Central memory CD8-positive, alpha-beta T cell (primary cell): ENCODE data around the gene SSBP3.
"Not testable (repeated sequence)": the region's sequence is repeated elsewhere in the genome, so short reads cannot be mapped to it uniquely, and the experiment has no call there.

Experiments
- ATAC-seq: fragments of 150-1000 bp; cut with Tn5 transposase; replicated peaks from 2 replicates; pipeline ENCODE4 v1.10.0; 2022; ENCODE audit warnings: mild to moderate bottlenecking, moderate FRiP score, moderate number of reproducible peaks; ENCODE audit not compliant: poor library complexity, severe bottlenecking; ENCODE audit errors: extremely low read depth
- DNase-seq, 2 donors: peaks; one replicate each; pipeline ENCODE4 v3.0.0; 2021; ENCODE audit warnings: low spot score in 2 of 2
- H3K27ac Mint-ChIP-seq: one replicate; pipeline ENCODE4 v1.8.0; 2022; ENCODE audit warnings: low read depth, mild to moderate bottlenecking, moderate library complexity, mixed read lengths
- H3K27me3 Mint-ChIP-seq: one replicate; pipeline ENCODE4 v1.8.0; 2022; ENCODE audit warnings: mixed read lengths
- H3K36me3 Mint-ChIP-seq: one replicate; pipeline ENCODE4 v1.8.0; 2022; ENCODE audit warnings: mild to moderate bottlenecking, moderate library complexity, mixed read lengths; ENCODE audit not compliant: insufficient read depth
- H3K4me1 Mint-ChIP-seq: one replicate; pipeline ENCODE4 v1.8.0; 2022; ENCODE audit warnings: mixed read lengths
- H3K4me3 Mint-ChIP-seq: one replicate; pipeline ENCODE4 v1.8.0; 2022; ENCODE audit warnings: mild to moderate bottlenecking, moderate library complexity, mixed read lengths
- H3K9me3 Mint-ChIP-seq: one replicate; pipeline ENCODE4 v1.8.0; 2022; ENCODE audit warnings: mixed read lengths

Gene SSBP3

DNA sequence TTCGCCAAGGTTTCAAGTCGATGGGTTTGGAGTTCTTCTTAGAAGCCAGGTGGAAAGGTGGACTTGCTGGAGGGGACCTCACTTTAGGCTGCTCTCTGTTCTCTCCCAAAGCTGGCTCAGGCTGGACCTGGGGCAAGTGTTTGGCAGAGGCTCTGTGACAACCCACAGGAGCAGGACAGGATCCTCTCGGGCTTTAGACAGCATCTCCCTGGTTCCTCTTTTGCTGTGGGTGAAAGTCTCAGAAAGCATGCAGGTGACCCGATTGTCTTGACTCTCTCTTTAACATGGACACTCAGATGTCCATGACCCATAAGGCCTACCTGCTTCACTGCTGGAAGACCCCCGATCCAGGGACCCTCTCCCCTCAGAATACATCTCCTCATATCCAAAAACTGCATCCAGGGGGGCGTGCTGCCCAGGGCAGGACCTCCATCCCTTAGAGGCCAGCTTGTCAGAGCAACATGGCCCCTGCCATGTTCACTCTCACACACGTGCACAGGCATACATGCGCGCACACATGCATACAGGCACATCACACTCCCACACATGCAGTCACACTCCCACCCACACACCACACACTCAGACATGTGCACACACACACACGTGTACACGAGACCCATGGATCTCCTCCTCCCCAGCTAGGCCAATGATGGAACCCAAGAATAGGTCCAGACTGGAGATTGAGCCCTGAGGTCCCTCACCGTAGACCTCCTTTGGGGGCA, 184.9 kb downstream of the SSBP3 start:
- no peak for DNase-seq
- ATAC-seq, result no peak
- H3K4me1 Mint-ChIP-seq, result peaks cover 10% of the 10 kb centered on the region
- peaks cover 32% of the 10 kb centered on the region for H3K36me3 Mint-ChIP-seq
- H3K27ac Mint-ChIP-seq, result peak overlapping the region; percentile 69
- no peaks in the 10 kb centered on the region for H3K27me3 Mint-ChIP-seq
- H3K4me3 Mint-ChIP-seq, result no peak overlapping the region
- no peaks in the 10 kb centered on the region for H3K9me3 Mint-ChIP-seq

DNA sequence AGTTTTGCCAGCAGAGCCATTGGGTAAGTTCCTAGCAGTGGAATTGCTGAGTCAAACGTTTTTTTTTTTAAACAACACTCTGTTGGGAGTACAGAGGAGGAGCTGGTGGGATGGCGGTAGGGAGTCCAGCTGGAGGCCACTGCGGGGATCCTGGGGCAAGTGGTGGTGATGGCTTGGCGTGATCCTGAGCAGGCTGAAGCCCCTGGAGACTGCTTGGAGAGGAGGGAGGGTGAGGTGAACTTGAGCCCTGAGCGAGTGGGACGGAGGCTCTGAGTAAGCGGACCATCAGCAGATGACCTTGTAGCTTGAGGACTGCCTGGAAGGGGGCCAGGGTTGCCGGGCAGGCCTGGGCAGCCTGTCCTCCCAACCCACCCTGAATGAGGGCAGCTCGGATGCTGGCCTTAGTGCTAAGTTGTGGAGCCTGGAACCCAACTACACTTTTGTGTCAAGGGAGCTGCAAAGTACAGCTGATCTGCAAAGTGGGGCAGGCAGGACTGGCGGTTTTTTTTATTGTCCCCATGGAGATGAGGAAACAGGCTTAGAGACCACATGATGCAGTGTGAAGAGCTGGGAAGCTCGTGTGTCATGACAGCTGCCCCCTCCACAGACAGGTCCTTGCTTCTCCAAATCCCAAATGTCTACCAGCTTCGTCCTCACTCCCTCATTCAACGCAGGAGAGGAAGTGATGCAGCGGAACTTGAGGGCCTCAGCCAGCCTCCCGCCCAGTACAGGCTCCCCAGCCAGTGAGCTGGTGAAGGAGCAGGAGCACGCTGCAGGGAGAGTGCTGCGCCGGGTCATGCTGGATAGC, 186.0 kb downstream of the SSBP3 start:
- no peaks in the 10 kb centered on the region for H3K27me3 Mint-ChIP-seq

DNA sequence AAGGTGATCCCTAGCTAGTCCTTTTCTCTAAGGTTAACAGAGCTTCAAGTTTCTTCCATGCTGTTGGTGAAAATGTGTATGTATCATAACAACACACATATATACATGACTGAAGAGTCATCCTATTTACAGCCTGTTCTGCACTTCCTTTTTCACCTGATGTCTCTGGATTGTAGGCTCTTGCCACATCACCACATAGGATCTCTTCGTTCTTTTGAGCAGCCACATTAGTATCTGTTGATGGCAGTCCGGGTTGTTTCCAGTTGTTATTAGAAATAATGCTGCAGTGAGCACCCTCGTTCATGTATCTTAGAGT, 186.5 kb downstream of the SSBP3 start:
- peaks cover 10% of the 10 kb centered on the region for H3K4me1 Mint-ChIP-seq
- no peak overlapping the region for H3K27ac Mint-ChIP-seq
- no peaks in the 10 kb centered on the region for H3K9me3 Mint-ChIP-seq
- H3K27me3 Mint-ChIP-seq, result no peaks in the 10 kb centered on the region
- H3K36me3 Mint-ChIP-seq, result peaks cover 23% of the 10 kb centered on the region
- ATAC-seq (no peak), DNase-seq (no peak)
- H3K4me3 Mint-ChIP-seq, result no peak overlapping the region

More for the DNA sequence above, 186.0 kb downstream of the SSBP3 start:
- Mint-ChIP-seq H3K9me3 (no peaks in the 10 kb centered on the region), H3K4me3 (no peak overlapping the region), H3K4me1 (peaks cover 10% of the 10 kb centered on the region), H3K36me3 (peaks cover 26% of the 10 kb centered on the region), H3K27ac (no peak overlapping the region)
- DNase-seq (no peak), ATAC-seq (no peak)

GRCh38 chr1:54218883-54219687, 187.1 kb downstream of the SSBP3 start:
- Mint-ChIP-seq H3K4me3 (no peak overlapping the region), H3K27ac (no peak overlapping the region), H3K4me1 (peaks cover 10% of the 10 kb centered on the region), H3K9me3 (no peaks in the 10 kb centered on the region), H3K27me3 (no peaks in the 10 kb centered on the region), H3K36me3 (peaks cover 26% of the 10 kb centered on the region)
- ATAC-seq, result no peak
- DNase-seq, result no peak

- no peaks in the 10 kb centered on the region for H3K27me3 Mint-ChIP-seq
- H3K4me1 Mint-ChIP-seq, result peaks cover 8% of the 10 kb centered on the region
- no peaks in the 10 kb centered on the region for H3K9me3 Mint-ChIP-seq
- no peak overlapping the region for H3K4me3 Mint-ChIP-seq
- DNase-seq, result no peak
- ATAC-seq, result no peak
- H3K36me3 Mint-ChIP-seq, result peaks cover 42% of the 10 kb centered on the region
- H3K27ac Mint-ChIP-seq, result no peak overlapping the region
These were observed 190.7 kb downstream of the SSBP3 start for GRCh38 chr1:54215523-54215922.

- peak overlapping the region; percentile 55 for H3K27ac Mint-ChIP-seq
- ATAC-seq, result no peak
These were observed 193.3 kb downstream of the SSBP3 start for GRCh38 chr1:54212872-54213271.

GRCh38 chr1:54207896-54208295, 198.3 kb downstream of the SSBP3 start:
- DNase-seq, H3K27me3 Mint-ChIP-seq, ATAC-seq, H3K27ac Mint-ChIP-seq, H3K4me3 Mint-ChIP-seq, H3K9me3 Mint-ChIP-seq: not testable (repeated sequence)
- Mint-ChIP-seq H3K36me3 (peaks cover 69% of the 10 kb centered on the region), H3K4me1 (peaks cover 20% of the 10 kb centered on the region)

More at GRCh38 chr1:54212872-54213271, 193.3 kb downstream of the SSBP3 start:
- Mint-ChIP-seq H3K9me3 (no peaks in the 10 kb centered on the region), H3K27me3 (no peaks in the 10 kb centered on the region), H3K4me1 (peaks cover 14% of the 10 kb centered on the region), H3K36me3 (peaks cover 56% of the 10 kb centered on the region), H3K4me3 (no peak overlapping the region)
- no peak for DNase-seq

DNA sequence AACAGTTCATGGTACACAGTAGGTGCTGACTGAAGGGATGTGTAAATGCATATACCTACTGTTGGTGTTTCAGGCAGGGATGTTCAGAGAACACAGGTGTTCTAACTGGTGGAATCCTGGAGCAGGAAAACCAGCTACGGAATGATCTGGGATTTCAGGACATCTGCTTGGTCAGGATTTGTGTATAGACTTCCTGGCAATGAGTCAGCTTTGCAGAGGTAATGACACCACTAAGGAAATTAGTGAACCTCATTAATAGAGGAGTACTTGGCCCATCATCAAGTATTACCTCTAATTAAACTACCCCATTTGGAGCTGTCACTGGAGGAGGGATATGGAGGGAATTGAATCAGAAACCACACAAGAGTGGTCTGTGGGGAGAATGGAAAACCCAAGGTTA, 198.9 kb downstream of the SSBP3 start:
- H3K36me3 Mint-ChIP-seq, result peaks cover 66% of the 10 kb centered on the region

DNA sequence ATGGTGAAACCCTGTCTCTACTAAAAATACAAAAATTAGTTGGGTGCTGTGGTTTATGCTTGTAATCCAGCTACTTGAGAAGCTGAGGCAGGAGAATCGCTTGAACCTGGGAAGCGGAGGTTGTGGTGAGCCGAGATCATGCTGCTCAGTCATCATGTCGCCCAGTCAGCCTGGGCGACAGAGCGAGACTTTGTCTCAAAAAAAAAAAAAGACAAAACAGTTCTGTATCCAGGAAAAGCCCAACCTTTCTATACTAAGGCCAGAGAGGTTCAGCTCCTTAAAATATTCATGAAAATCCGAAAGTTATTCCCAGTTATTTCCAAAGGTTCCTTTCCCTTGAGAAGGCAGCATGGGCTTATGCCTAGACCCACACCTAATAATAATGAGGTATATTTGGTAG, 202.0 kb downstream of the SSBP3 start:
- Mint-ChIP-seq H3K36me3 (peaks cover 53% of the 10 kb centered on the region), H3K9me3 (no peaks in the 10 kb centered on the region), H3K27ac (no peak overlapping the region), H3K4me1 (peaks cover 46% of the 10 kb centered on the region), H3K4me3 (no peak overlapping the region), H3K27me3 (no peaks in the 10 kb centered on the region)
- no peak for DNase-seq
- no peak for ATAC-seq

More for the DNA sequence above, 198.9 kb downstream of the SSBP3 start:
- no peak overlapping the region for H3K4me3 Mint-ChIP-seq
- H3K27ac Mint-ChIP-seq, result no peak overlapping the region
- no peaks in the 10 kb centered on the region for H3K9me3 Mint-ChIP-seq
- no peak for ATAC-seq
- H3K4me1 Mint-ChIP-seq, result peaks cover 25% of the 10 kb centered on the region
- no peaks in the 10 kb centered on the region for H3K27me3 Mint-ChIP-seq
- no peak for DNase-seq

DNA sequence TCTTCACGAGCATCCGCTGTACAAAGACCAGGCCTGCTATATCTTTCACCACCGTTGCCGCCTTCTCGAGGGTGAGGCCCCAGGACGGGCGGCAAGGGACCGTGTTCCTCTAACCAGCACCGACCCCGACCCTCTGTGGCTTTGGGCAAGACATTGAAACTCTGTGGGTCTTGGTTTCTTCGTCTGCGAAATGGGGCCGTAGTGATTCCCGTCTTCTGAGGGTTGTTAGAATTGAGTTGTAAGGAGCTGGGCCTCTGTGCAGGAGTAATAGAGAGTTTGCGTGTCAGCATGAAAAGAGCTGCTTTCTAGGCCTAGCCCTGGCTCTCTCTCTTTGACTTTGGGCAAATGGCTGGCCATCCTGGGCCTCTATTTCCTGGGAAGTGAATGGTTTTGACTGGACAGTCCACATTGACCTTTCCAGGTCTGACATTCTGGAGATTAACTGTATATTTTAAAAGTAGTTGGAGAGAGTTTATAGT, 205.6 kb downstream of the SSBP3 start:
- Mint-ChIP-seq H3K27ac (peak overlapping the region; percentile 92), H3K4me3 (peak overlapping the region; percentile 93), H3K27me3 (no peaks in the 10 kb centered on the region), H3K9me3 (no peaks in the 10 kb centered on the region), H3K36me3 (peaks cover 24% of the 10 kb centered on the region), H3K4me1 (peaks cover 38% of the 10 kb centered on the region)
- DNase-seq (no peak), ATAC-seq (peak; percentile 10)

- Mint-ChIP-seq H3K27me3 (no peaks in the 10 kb centered on the region), H3K36me3 (peaks cover 19% of the 10 kb centered on the region), H3K27ac (peak within 1 kb of the TSS; percentile 92), H3K4me1 (peaks cover 36% of the 10 kb centered on the region), H3K4me3 (peak within 1 kb of the TSS; percentile 93), H3K9me3 (no peaks in the 10 kb centered on the region)
- DNase-seq (peak; percentile 70 to 81), ATAC-seq (peak; percentile 98)
These were observed 206.3 kb downstream of the SSBP3 start, which contains the start of the genes CYB5RL and MRPL37 for GRCh38 chr1:54199765-54200518. TSS of gene CYB5RL (minus strand) at chr1:54200030. CDS start at chr1:54195616, 4,414 bp downstream. TSS of gene MRPL37 (plus strand) at chr1:54200167. CDS start at chr1:54200244, 77 bp downstream.
